DMS114 treated with DMSO at 0.1 percent for 48 hours (cell line): ENCODE data around the gene FAM83D.
"Not testable (repeated sequence)": the region's sequence is repeated elsewhere in the genome, so short reads cannot be mapped to it uniquely, and the experiment has no call there.

Experiments
- DNase-seq: peaks from one replicate; lab custom pipeline; 2025; ENCODE audit not compliant: unreplicated experiment; lab: John Stamatoyannopoulos, UW

FAM83D gene

GRCh38 chr20:38932457-38933120 lies 6.4 kb downstream of the FAM83D start:
- no peak for DNase-seq

- no peak for DNase-seq
Measured at GRCh38 chr20:38934530-38934929, 8.3 kb downstream of the FAM83D start.

- no peak for DNase-seq
Measured at GRCh38 chr20:38935285-38935684, 9.1 kb downstream of the FAM83D start.

- DNase-seq, result no peak
Measured at GRCh38 chr20:38935967-38936407, 9.8 kb downstream of the FAM83D start.

- DNase-seq, result no peak
Measured at GRCh38 chr20:38937000-38937399, 10.8 kb downstream of the FAM83D start.

GRCh38 chr20:38937978-38938473 lies 11.8 kb downstream of the FAM83D start:
- no peak for DNase-seq

GRCh38 chr20:38939686-38940085 lies 13.5 kb downstream of the FAM83D start:
- no peak for DNase-seq

GRCh38 chr20:38940644-38941043 lies 14.4 kb downstream of the FAM83D start:
- DNase-seq, result no peak

- no peak for DNase-seq
Measured at GRCh38 chr20:38941726-38942389, 15.6 kb downstream of the FAM83D start.

- no peak for DNase-seq
Measured at GRCh38 chr20:38945012-38945411, 18.8 kb downstream of the FAM83D start.

- DNase-seq, result no peak
Measured at GRCh38 chr20:38946836-38947235, 20.6 kb downstream of the FAM83D start.

GRCh38 chr20:38947931-38948362 lies 21.7 kb downstream of the FAM83D start:
- DNase-seq, result no peak

GRCh38 chr20:38950254-38950653 lies 24.0 kb downstream of the FAM83D start:
- no peak for DNase-seq

GRCh38 chr20:38951611-38952010 lies 25.4 kb downstream of the FAM83D start:
- DNase-seq, result no peak

GRCh38 chr20:38952153-38952552 lies 25.9 kb downstream of the FAM83D start:
- DNase-seq, result no peak

- DNase-seq, result no peak
Measured at GRCh38 chr20:38953630-38954340, 27.6 kb downstream of the FAM83D start.

GRCh38 chr20:38957235-38957876 lies 31.1 kb downstream of the FAM83D start:
- no peak for DNase-seq

- no peak for DNase-seq
Measured at GRCh38 chr20:38957915-38958485, 31.8 kb downstream of the FAM83D start.

GRCh38 chr20:38960187-38960687 lies 34.0 kb downstream of the FAM83D start:
- DNase-seq, result not testable (repeated sequence)

- DNase-seq, result no peak
Measured at GRCh38 chr20:38961530-38962043, 35.4 kb downstream of the FAM83D start.
